Esophagus muscularis mucosa (tissue), 3 donors: ENCODE measurements around the gene FNDC7.
A peak's percentile ranks its signal among the peaks of the same experiment; 100 is the strongest.

ENCODE experiments used
- POLR2AphosphoS5 ChIP-seq, 2 donors: sonication (generic); formaldehyde crosslinking; IDR thresholded peaks; one replicate each; pipeline ENCODE4 v1.6.1; 2017; ENCODE audit warnings: antibody characterized with exemption in 2 of 2
- TF ChIP-seq, protein P1 (sequence below), 3 experiments: fragments of 200-600 bp in 2 of 3; fragments of 450-650 bp in 1 of 3; sonication (generic) in 2 of 3; IDR thresholded peaks; one replicate each; pipeline ENCODE4 v1.5.1; 2017 to 2019; ENCODE audit warnings: antibody characterized with exemption in 3 of 3, mild to moderate bottlenecking in 2 of 3, moderate library complexity in 1 of 3

DNA sequence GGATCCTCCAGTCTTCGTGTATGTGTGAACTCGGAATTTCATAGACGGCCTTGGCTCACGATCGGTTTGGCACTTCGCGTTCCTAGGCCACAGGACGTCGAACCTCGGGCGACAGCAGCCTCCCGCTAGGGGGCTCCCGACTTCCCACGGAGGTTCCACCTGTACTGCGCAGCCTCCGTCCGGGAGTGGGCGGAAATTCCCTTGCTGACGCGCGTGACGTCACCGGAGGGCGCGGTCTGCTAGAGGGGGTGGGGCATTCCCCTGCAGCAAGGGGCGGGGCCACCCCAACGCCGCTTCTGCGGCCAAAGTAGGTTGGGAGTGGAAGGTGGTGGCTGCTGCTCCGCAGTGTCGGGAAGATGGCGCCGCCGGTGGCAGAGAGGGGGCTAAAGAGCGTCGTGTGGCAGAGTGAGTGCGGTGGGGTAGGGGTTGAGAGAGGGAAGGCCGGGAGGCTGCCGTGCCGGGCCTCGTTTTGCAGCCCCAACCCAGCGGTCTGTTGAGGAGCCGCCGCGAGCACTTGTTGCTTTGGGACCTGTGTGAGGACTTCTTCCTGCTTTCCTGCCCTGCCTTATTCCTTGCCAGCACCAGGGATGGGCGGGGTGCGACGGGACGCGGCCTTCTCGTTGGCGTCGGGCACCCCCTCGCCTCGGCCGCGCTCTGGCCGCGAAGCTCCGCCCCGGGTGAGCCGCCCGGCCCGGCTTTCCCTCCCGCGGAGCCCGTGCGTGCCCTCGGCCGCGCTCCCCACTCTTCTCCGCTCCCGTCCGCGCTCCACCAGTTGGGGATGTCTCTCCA lies 33.9 kb downstream of the FNDC7 start, which contains the start of gene STXBP3:
- TF ChIP-seq, protein P1, sequence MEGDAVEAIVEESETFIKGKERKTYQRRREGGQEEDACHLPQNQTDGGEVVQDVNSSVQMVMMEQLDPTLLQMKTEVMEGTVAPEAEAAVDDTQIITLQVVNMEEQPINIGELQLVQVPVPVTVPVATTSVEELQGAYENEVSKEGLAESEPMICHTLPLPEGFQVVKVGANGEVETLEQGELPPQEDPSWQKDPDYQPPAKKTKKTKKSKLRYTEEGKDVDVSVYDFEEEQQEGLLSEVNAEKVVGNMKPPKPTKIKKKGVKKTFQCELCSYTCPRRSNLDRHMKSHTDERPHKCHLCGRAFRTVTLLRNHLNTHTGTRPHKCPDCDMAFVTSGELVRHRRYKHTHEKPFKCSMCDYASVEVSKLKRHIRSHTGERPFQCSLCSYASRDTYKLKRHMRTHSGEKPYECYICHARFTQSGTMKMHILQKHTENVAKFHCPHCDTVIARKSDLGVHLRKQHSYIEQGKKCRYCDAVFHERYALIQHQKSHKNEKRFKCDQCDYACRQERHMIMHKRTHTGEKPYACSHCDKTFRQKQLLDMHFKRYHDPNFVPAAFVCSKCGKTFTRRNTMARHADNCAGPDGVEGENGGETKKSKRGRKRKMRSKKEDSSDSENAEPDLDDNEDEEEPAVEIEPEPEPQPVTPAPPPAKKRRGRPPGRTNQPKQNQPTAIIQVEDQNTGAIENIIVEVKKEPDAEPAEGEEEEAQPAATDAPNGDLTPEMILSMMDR (IDR thresholded peaks at IDR 0.05), result peak; percentile 93 to 96 (median 95)
- peak; percentile 99 to 100 for TF ChIP-seq POLR2AphosphoS5 (IDR thresholded peaks at IDR 0.05)
